Fibroblast of the aortic adventitia (primary cell): ENCODE data around the gene ADARB2. TPM values are rescaled to one million over a fixed set of nuclear protein-coding genes. Genes with fewer than 3 reads are reported as not detected.

Experiments used
- DNase-seq: peaks from one replicate; pipeline ENCODE4 v3.0.0-alpha.2; 2010; ENCODE audit warnings: low read depth
- H3K4me3 ChIP-seq: 2 replicates; pipeline ENCODE4 v1.5.1; 2011; ENCODE audit warnings: low read depth, mild to moderate bottlenecking, control low read depth, low read length, moderate library complexity
- CTCF ChIP-seq: IDR thresholded peaks from 2 replicates; pipeline ENCODE4 v1.5.1; 2011; ENCODE audit warnings: mild to moderate bottlenecking, low read length, control low read depth, inconsistent platforms; ENCODE audit not compliant: insufficient read depth
- total RNA-seq: library from RNA; depleted of rRNA; stranded (reverse); fragments of >200 nt; gene quantifications from 2 replicates; pipeline ENCODE4 v1.2.3, GENCODE V29; 2012; ENCODE audit warnings: low replicate concordance

ADARB2 gene
- total RNA-seq, 1 donor: not detected

GRCh38 chr10:1544929-1545328 lies 192.4 kb downstream of the ADARB2 start:
- DNase-seq: no peak
- H3K4me3 ChIP-seq: no peak overlapping the region
- no peak for TF ChIP-seq CTCF

GRCh38 chr10:1544209-1544673 lies 193.1 kb downstream of the ADARB2 start:
- no peak for TF ChIP-seq CTCF
- no peak for DNase-seq
- no peak overlapping the region for H3K4me3 ChIP-seq

GRCh38 chr10:1543596-1543995 lies 193.7 kb downstream of the ADARB2 start:
- no peak for DNase-seq

GRCh38 chr10:1542941-1543340 lies 194.4 kb downstream of the ADARB2 start:
- no peak overlapping the region for H3K4me3 ChIP-seq
- no peak for TF ChIP-seq CTCF
- DNase-seq: no peak

More at GRCh38 chr10:1543596-1543995, 193.7 kb downstream of the ADARB2 start:
- H3K4me3 ChIP-seq: no peak overlapping the region
- no peak for TF ChIP-seq CTCF

- TF ChIP-seq CTCF: no peak
Measured at GRCh38 chr10:1540144-1540543, 197.2 kb downstream of the ADARB2 start.

GRCh38 chr10:1539216-1539615 lies 198.1 kb downstream of the ADARB2 start:
- no peak for TF ChIP-seq CTCF
- no peak for DNase-seq
- H3K4me3 ChIP-seq: no peak overlapping the region

More at GRCh38 chr10:1540144-1540543, 197.2 kb downstream of the ADARB2 start:
- no peak overlapping the region for H3K4me3 ChIP-seq
- no peak for DNase-seq

GRCh38 chr10:1538531-1539061 lies 198.7 kb downstream of the ADARB2 start:
- no peak for DNase-seq
- no peak for TF ChIP-seq CTCF

More at GRCh38 chr10:1538531-1539061, 198.7 kb downstream of the ADARB2 start:
- H3K4me3 ChIP-seq: no peak overlapping the region
